IMR-90 (cell line): Measurements from ENCODE around the gene BRF1. TPM values are rescaled to one million over a fixed set of nuclear protein-coding genes. Genes with fewer than 3 reads are reported as not detected.

Experiments
- ATAC-seq: fragments of 200-7000 bp; cut with Tn5 transposase; 2 replicates; pipeline ENCODE4 v1.9.1; 2020; ENCODE audit warnings: low read depth, mild to moderate bottlenecking, moderate library complexity
- BruUV-seq: library from RNA; stranded (reverse); fragments of 400-500 nt; replicated peaks from 2 replicates; lab custom pipeline; 2021; lab: Mats Ljungman, UMichigan
- CTCF ChIA-PET: fragments of 300-600 bp; formaldehyde crosslinking; extraction: SDS; loops from one replicate; lab custom pipeline; 2021; ENCODE audit warnings: antibody characterized with exemption; lab: Yijun Ruan, JAX
- POLR2A ChIA-PET: fragments of 300-600 bp; sonication (Branson Sonifier 250); formaldehyde crosslinking; loops from one replicate; lab custom pipeline; 2022; ENCODE audit warnings: antibody characterized with exemption; ENCODE audit not compliant: unreplicated experiment; lab: Charles Lee
- DNase-seq: peaks from one replicate; pipeline ENCODE4 v3.0.0; 2013
- H2AFZ ChIP-seq: replicated peaks from 2 replicates; pipeline ENCODE3; 2013; ENCODE audit warnings: low read length, mild to moderate bottlenecking; ENCODE audit not compliant: poor library complexity
- H2AK5ac ChIP-seq: 2 replicates; pipeline ENCODE4 v1.6.1; 2013; ENCODE audit warnings: low read depth, low read length, inconsistent platforms
- H2AK9ac ChIP-seq: replicated peaks from 2 replicates; pipeline ENCODE3; 2013; ENCODE audit warnings: mild to moderate bottlenecking, low read depth, low read length, moderate library complexity; ENCODE audit not compliant: poor library complexity
- H2BK120ac ChIP-seq: 2 replicates; pipeline ENCODE4 v1.6.1; 2013; ENCODE audit warnings: low read depth, low read length, inconsistent platforms
- H2BK15ac ChIP-seq: 3 replicates; pipeline ENCODE4 v1.6.1; 2013; ENCODE audit warnings: low read depth, low read length, inconsistent platforms
- H2BK20ac ChIP-seq: 2 replicates; pipeline ENCODE4 v1.6.1; 2013; ENCODE audit warnings: low read depth, mild to moderate bottlenecking, inconsistent platforms, low read length, moderate library complexity
- H2BK5ac ChIP-seq: 2 replicates; pipeline ENCODE4 v1.6.1; 2013; ENCODE audit warnings: mild to moderate bottlenecking, low read depth, low read length, inconsistent platforms; ENCODE audit not compliant: poor library complexity, severe bottlenecking
- H3K14ac ChIP-seq: replicated peaks from 2 replicates; pipeline ENCODE4 v1.6.1; 2013; ENCODE audit warnings: low read depth, low read length, inconsistent platforms
- H3K18ac ChIP-seq: 2 replicates; pipeline ENCODE4 v1.6.1; 2013; ENCODE audit warnings: low read depth, low read length, control low read depth
- H3K23ac ChIP-seq: 2 replicates; pipeline ENCODE4 v1.6.1; 2013; ENCODE audit warnings: low read depth, low read length, inconsistent platforms
- H3K27ac ChIP-seq: 2 replicates; pipeline ENCODE4 v1.5.1; 2013; ENCODE audit warnings: mild to moderate bottlenecking, control low read depth, low read length; ENCODE audit not compliant: insufficient read depth
- H3K27me3 ChIP-seq: 2 replicates; pipeline ENCODE4 v1.6.1; 2013; ENCODE audit warnings: low read length; ENCODE audit not compliant: control insufficient read depth, insufficient read depth
- H3K36me3 ChIP-seq: 2 replicates; pipeline ENCODE4 v1.6.1; 2013; ENCODE audit warnings: low read length, mixed read lengths; ENCODE audit not compliant: control insufficient read depth, insufficient read depth
- H3K4ac ChIP-seq: 2 replicates; pipeline ENCODE4 v1.6.1; 2013; ENCODE audit warnings: low read depth, low read length, inconsistent platforms
- H3K4me1 ChIP-seq: 2 replicates; pipeline ENCODE4 v1.6.1; 2013; ENCODE audit warnings: low read length, mixed read lengths; ENCODE audit not compliant: control insufficient read depth, insufficient read depth
- H3K4me2 ChIP-seq: 2 replicates; pipeline ENCODE4 v1.6.1; 2013; ENCODE audit warnings: low read depth, mild to moderate bottlenecking, control low read depth, low read length, moderate library complexity
- H3K4me3 ChIP-seq: 2 replicates; pipeline ENCODE4 v1.5.1; 2013; ENCODE audit warnings: low read depth, mild to moderate bottlenecking, control low read depth, low read length, moderate library complexity; ENCODE audit not compliant: insufficient read depth
- H3K56ac ChIP-seq: 2 replicates; pipeline ENCODE4 v1.6.1; 2013; ENCODE audit warnings: low read length, inconsistent platforms; ENCODE audit not compliant: insufficient read depth; ENCODE audit errors: extremely low read depth
- H3K79me1 ChIP-seq, 2 experiments: 2 replicates each; pipeline ENCODE4 v1.6.1; 2013; ENCODE audit warnings: low read length in 2 of 2, inconsistent platforms in 1 of 2, low read depth in 1 of 2
- H3K9ac ChIP-seq: 2 replicates; pipeline ENCODE4 v1.6.1; 2013; ENCODE audit warnings: low read depth, low read length, control low read depth
- H3K9me1 ChIP-seq: 2 replicates; pipeline ENCODE4 v1.6.1; 2013; ENCODE audit warnings: low read length, inconsistent platforms; ENCODE audit not compliant: insufficient read depth
- H3K9me3 ChIP-seq: 2 replicates; pipeline ENCODE4 v1.6.1; 2013; ENCODE audit warnings: low read length; ENCODE audit not compliant: control insufficient read depth, insufficient read depth
- H4K20me1 ChIP-seq: 2 replicates; pipeline ENCODE4 v1.6.1; 2013; ENCODE audit warnings: low read length, inconsistent platforms; ENCODE audit not compliant: insufficient read depth
- H4K5ac ChIP-seq: 2 replicates; pipeline ENCODE4 v1.6.1; 2013; ENCODE audit warnings: mild to moderate bottlenecking, low read depth, low read length, control low read depth
- H4K8ac ChIP-seq, 2 experiments: 2 replicates each; pipeline ENCODE4 v1.6.1; 2013; ENCODE audit warnings: low read depth in 2 of 2, low read length in 2 of 2, control low read depth in 1 of 2, inconsistent platforms in 1 of 2
- H4K91ac ChIP-seq: 2 replicates; pipeline ENCODE4 v1.6.1; 2013; ENCODE audit warnings: low read depth, low read length, inconsistent platforms; ENCODE audit not compliant: insufficient read depth
- BHLHE40 ChIP-seq: fragments of 150-350 bp; IDR thresholded peaks from 2 replicates; pipeline ENCODE4 v1.6.1; 2016; ENCODE audit warnings: mild to moderate bottlenecking, low read depth, low read length
- CEBPB ChIP-seq: IDR thresholded peaks from 2 replicates; pipeline ENCODE4 v1.6.1; 2012; ENCODE audit warnings: low read depth, low read length, improper control_type of control experiment
- CHD1 ChIP-seq: IDR thresholded peaks from 2 replicates; pipeline ENCODE4 v1.6.1; 2012; ENCODE audit warnings: low read depth, low read length, improper control_type of control experiment
- FOS ChIP-seq: fragments of 150-350 bp; IDR thresholded peaks from 2 replicates; pipeline ENCODE4 v1.6.1; 2016; ENCODE audit warnings: low read depth, low read length
- MAFK ChIP-seq: IDR thresholded peaks from 2 replicates; pipeline ENCODE4 v1.6.1; 2012; ENCODE audit warnings: low read depth, low read length, improper control_type of control experiment
- MAZ ChIP-seq: IDR thresholded peaks from 2 replicates; pipeline ENCODE4 v1.6.1; 2012; ENCODE audit warnings: low read depth, mild to moderate bottlenecking, low read length, improper control_type of control experiment, moderate library complexity, borderline replicate concordance
- MXI1 ChIP-seq: IDR thresholded peaks from 2 replicates; pipeline ENCODE4 v1.6.1; 2012; ENCODE audit warnings: low read depth, mild to moderate bottlenecking, low read length, moderate library complexity, borderline replicate concordance
- POLR2A ChIP-seq: IDR thresholded peaks from 2 replicates; pipeline ENCODE4 v1.6.1; 2012; ENCODE audit warnings: mild to moderate bottlenecking, low read depth, low read length
- RAD21 ChIP-seq: IDR thresholded peaks from 2 replicates; pipeline ENCODE4 v1.6.1; 2012; ENCODE audit warnings: low read length, improper control_type of control experiment
- RCOR1 ChIP-seq: IDR thresholded peaks from 2 replicates; pipeline ENCODE4 v1.6.1; 2012; ENCODE audit warnings: mild to moderate bottlenecking, low read length, improper control_type of control experiment; ENCODE audit not compliant: insufficient replicate concordance
- RFX5 ChIP-seq: IDR thresholded peaks from 2 replicates; pipeline ENCODE4 v1.8.0; 2012; ENCODE audit warnings: low read depth, mild to moderate bottlenecking, low read length, moderate library complexity
- SMC3 ChIP-seq: fragments of 150-350 bp; IDR thresholded peaks from 2 replicates; pipeline ENCODE4 v1.6.1; 2016; ENCODE audit warnings: low read depth, mild to moderate bottlenecking, antibody characterized with exemption, low read length, moderate library complexity
- WGBS, 2 experiments: methylation state at CpG; one replicate each; pipeline versions ENCODE4 v1.1.5 to v1.1.7; 2013; ENCODE audit warnings: missing lambda C conversion rate in 2 of 2; ENCODE audit not compliant: insufficient read length in 1 of 2; ENCODE audit errors: extremely low coverage in 2 of 2; 5-methylcytosine and 5-hydroxymethylcytosine counted together
- dilution Hi-C: fragments of 300-500 bp; cut with HindIII; formaldehyde crosslinking; loops from one replicate; pipeline ENCODE4 v1.14.3; 2018; ENCODE audit warnings: low sequenced_read_pairs; ENCODE audit not compliant: unreplicated experiment
- in situ Hi-C: fragments of 300-500 bp; cut with MboI; formaldehyde crosslinking; loops from 3 replicates; pipeline ENCODE4 v1.14.3; 2019; ENCODE audit warnings: low sequenced_read_pairs, inconsistent platforms, mixed read lengths
- intact Hi-C: fragments of 100-400 bp; cut with micrococcal nuclease; formaldehyde crosslinking; loops from 2 replicates; pipeline ENCODE4 v1.10.0; 2022
- polyA plus RNA-seq, 3 experiments: library from polyadenylated mRNA; depleted of rRNA; stranded (reverse); fragments of >200 nt; gene quantifications; 2 replicates each; pipeline ENCODE4 v1.2.3, GENCODE V29; 2012; ENCODE audit warnings: low replicate concordance in 1 of 3
- total RNA-seq: library from RNA; depleted of rRNA; stranded (reverse); fragments of >200 nt; gene quantifications from 2 replicates; pipeline ENCODE4 v1.2.3, GENCODE V29; 2012
- TF ChIP-seq, protein P1 (sequence below): conservative IDR thresholded peaks from 2 replicates; pipeline ENCODE4 v1.5.1; 2012; ENCODE audit warnings: mild to moderate bottlenecking, low read depth, low read length, improper control_type of control experiment
- TF ChIP-seq, protein P2 (sequence below): fragments of 150-350 bp; IDR thresholded peaks from 2 replicates; pipeline ENCODE4 v1.6.1; 2017; ENCODE audit warnings: mild to moderate bottlenecking, antibody characterized with exemption, low read length, low read depth

The BRF1 gene
- total and polyA plus RNA-seq, 2 of the 4 experiments (the other 2 are of a cell fraction) = 12.4 to 16.7 TPM

DNA sequence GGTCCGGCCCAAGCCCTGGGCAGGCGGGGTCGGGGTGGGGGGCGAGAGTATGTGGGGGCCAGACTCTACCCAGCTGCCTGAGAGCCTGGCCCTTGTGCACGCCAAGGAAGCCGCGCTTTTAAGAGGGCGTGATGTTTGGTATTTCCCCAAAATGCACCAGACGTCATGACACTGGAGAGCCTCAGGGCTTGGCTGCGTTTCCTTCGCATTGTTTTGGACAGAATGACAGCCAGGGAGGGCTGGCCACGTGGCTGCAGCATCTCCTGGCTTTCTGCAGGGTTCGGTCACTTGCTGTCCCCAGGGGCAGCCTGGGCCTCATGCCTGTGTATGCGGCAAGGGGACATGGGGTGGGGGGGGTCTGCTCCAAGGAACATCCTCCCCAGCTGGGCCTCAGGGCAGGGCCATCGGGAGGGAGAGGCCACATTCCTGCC, 103.6 kb downstream of the BRF1 start:
- peaks cover 44% of the 10 kb centered on the region for H3K27me3 ChIP-seq
- no peak overlapping the region for H3K27ac ChIP-seq
- ChIA-PET POLR2A (no interaction called here), CTCF (no interaction called here)
- no peak overlapping the region for H3K9ac ChIP-seq
- no peaks in the 10 kb centered on the region for H4K20me1 ChIP-seq
- H3K9me3 ChIP-seq = no peaks in the 10 kb centered on the region
- no peak overlapping the region for H4K91ac ChIP-seq
- no peak overlapping the region for H2AK5ac ChIP-seq
- H2BK15ac ChIP-seq = no peak overlapping the region
- TF ChIP-seq FOS (no peak), RFX5 (no peak), POLR2A (no peak), BHLHE40 (no peak), CEBPB (no peak), RAD21 (no peak), MAFK (no peak), MXI1 (peak; percentile 79), RCOR1 (no peak), MAZ (no peak), CHD1 (no peak), SMC3 (no peak)
- TF ChIP-seq, protein P1, sequence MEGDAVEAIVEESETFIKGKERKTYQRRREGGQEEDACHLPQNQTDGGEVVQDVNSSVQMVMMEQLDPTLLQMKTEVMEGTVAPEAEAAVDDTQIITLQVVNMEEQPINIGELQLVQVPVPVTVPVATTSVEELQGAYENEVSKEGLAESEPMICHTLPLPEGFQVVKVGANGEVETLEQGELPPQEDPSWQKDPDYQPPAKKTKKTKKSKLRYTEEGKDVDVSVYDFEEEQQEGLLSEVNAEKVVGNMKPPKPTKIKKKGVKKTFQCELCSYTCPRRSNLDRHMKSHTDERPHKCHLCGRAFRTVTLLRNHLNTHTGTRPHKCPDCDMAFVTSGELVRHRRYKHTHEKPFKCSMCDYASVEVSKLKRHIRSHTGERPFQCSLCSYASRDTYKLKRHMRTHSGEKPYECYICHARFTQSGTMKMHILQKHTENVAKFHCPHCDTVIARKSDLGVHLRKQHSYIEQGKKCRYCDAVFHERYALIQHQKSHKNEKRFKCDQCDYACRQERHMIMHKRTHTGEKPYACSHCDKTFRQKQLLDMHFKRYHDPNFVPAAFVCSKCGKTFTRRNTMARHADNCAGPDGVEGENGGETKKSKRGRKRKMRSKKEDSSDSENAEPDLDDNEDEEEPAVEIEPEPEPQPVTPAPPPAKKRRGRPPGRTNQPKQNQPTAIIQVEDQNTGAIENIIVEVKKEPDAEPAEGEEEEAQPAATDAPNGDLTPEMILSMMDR = no peak
- TF ChIP-seq, protein P2, sequence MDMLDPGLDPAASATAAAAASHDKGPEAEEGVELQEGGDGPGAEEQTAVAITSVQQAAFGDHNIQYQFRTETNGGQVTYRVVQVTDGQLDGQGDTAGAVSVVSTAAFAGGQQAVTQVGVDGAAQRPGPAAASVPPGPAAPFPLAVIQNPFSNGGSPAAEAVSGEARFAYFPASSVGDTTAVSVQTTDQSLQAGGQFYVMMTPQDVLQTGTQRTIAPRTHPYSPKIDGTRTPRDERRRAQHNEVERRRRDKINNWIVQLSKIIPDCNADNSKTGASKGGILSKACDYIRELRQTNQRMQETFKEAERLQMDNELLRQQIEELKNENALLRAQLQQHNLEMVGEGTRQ = peak; percentile 13; the same call in 1 of the 2 replicates
- H4K5ac ChIP-seq = no peak overlapping the region
- DNase-seq (peak; percentile 35), ATAC-seq (0 out of 2 replicates have a peak, but pooled peaks have one; percentile 2)
- H3K79me1 ChIP-seq = no peaks in the 10 kb centered on the region
- no peak overlapping the region for H4K8ac ChIP-seq
- H3K56ac ChIP-seq = no peak overlapping the region
- no peak overlapping the region for H2BK5ac ChIP-seq
- H2BK20ac ChIP-seq = no peak overlapping the region
- in situ Hi-C loops = no loop called here
- no peak overlapping the region for H2AK9ac ChIP-seq
- H3K4ac ChIP-seq = no peak overlapping the region
- no peak overlapping the region for H3K4me2 ChIP-seq
- H3K4me1 ChIP-seq = peaks cover 10% of the 10 kb centered on the region; the same call in 1 of the 2 replicates
- dilution Hi-C loops = no loop called here
- no peak overlapping the region for H3K4me3 ChIP-seq
- intact Hi-C loops = no loop called here
- 11% methylated on average over 6 of the region's 15 CpGs; no CpG with 5 or more reads in 1 of the 2 experiments for WGBS, 2 experiments
- H3K18ac ChIP-seq = no peak overlapping the region
- no TSS peak for BruUV-seq
- H3K23ac ChIP-seq = no peak overlapping the region
- H3K36me3 ChIP-seq = no peaks in the 10 kb centered on the region
- no peak overlapping the region for H2BK120ac ChIP-seq
- no peak overlapping the region for H2AFZ ChIP-seq
- no peaks in the 10 kb centered on the region for H3K9me1 ChIP-seq
- H3K14ac ChIP-seq = no peak overlapping the region
